Liver (tissue), 9 donors: ENCODE measurements around the gene DCLK3. TPM values are rescaled to one million over a fixed set of nuclear protein-coding genes. Genes with fewer than 3 reads are reported as not detected.

Source experiments
- DNase-seq: peaks from one replicate; pipeline ENCODE4 v3.0.0-alpha.2; 2017; ENCODE audit warnings: low spot score
- H3K27ac ChIP-seq, 2 donors: one replicate each; pipeline ENCODE4 v1.7.0; 2013; ENCODE audit warnings: inconsistent platforms in 2 of 2, low read length in 2 of 2, control low read depth in 1 of 2, low read depth in 1 of 2, mild to moderate bottlenecking in 1 of 2
- H3K27me3 ChIP-seq, 4 donors: one replicate each; pipeline versions ENCODE4 v1.6.1 to v1.7.0; 2013; ENCODE audit warnings: low read length in 3 of 4, inconsistent platforms in 1 of 4, mild to moderate bottlenecking in 1 of 4, moderate library complexity in 1 of 4; ENCODE audit not compliant: control insufficient read depth in 4 of 4, insufficient read depth in 4 of 4
- H3K36me3 ChIP-seq, 4 donors: one replicate each; pipeline versions ENCODE4 v1.6.1 to v1.7.0; 2013; ENCODE audit warnings: low read length in 3 of 4, mild to moderate bottlenecking in 3 of 4, low read depth in 1 of 4, moderate library complexity in 1 of 4; ENCODE audit not compliant: control insufficient read depth in 4 of 4, insufficient read depth in 3 of 4
- H3K4me1 ChIP-seq, 4 donors: one replicate each; pipeline versions ENCODE4 v1.6.1 to v1.7.0; 2013; ENCODE audit warnings: low read length in 3 of 4, mild to moderate bottlenecking in 3 of 4, moderate library complexity in 1 of 4; ENCODE audit not compliant: control insufficient read depth in 4 of 4, insufficient read depth in 4 of 4
- H3K4me3 ChIP-seq, 3 donors: one replicate each; pipeline versions ENCODE4 v1.6.1 to v1.7.0; 2013; ENCODE audit warnings: low read length in 3 of 3, control low read depth in 1 of 3, low read depth in 1 of 3, mild to moderate bottlenecking in 1 of 3
- H3K9ac ChIP-seq, 2 donors: one replicate each; pipeline ENCODE4 v1.7.0; 2013; ENCODE audit warnings: low read length in 2 of 2, mild to moderate bottlenecking in 2 of 2, moderate library complexity in 2 of 2, control low read depth in 1 of 2, low read depth in 1 of 2
- H3K9me3 ChIP-seq, 4 donors: one replicate each; pipeline versions ENCODE4 v1.6.1 to v1.7.0; 2013; ENCODE audit warnings: low read length in 3 of 4; ENCODE audit not compliant: control insufficient read depth in 4 of 4
- ATF3 ChIP-seq: IDR thresholded peaks from 2 replicates; pipeline ENCODE4 v1.6.1; 2016; ENCODE audit warnings: antibody characterized with exemption
- CTCF ChIP-seq: fragments of 150-350 bp; IDR thresholded peaks from 2 replicates; pipeline ENCODE4 v1.5.1; 2017; ENCODE audit warnings: improper control_type of control experiment, low read depth, low read length; ENCODE audit not compliant: missing input control
- EGR1 ChIP-seq, 2 donors: IDR thresholded peaks; 2 replicates each; pipeline ENCODE4 v1.6.1; 2016 to 2018; ENCODE audit warnings: antibody characterized with exemption in 2 of 2, low read depth in 2 of 2
- FOXA1 ChIP-seq: IDR thresholded peaks from 2 replicates; pipeline ENCODE4 v1.6.1; 2016; ENCODE audit warnings: antibody characterized with exemption
- GABPA ChIP-seq, 2 donors: IDR thresholded peaks in 1 of 2; conservative IDR thresholded peaks in 1 of 2; 2 replicates each; pipeline ENCODE4 v1.6.1; 2016; ENCODE audit warnings: antibody characterized with exemption in 2 of 2, mild to moderate bottlenecking in 1 of 2, moderate library complexity in 1 of 2
- MAX ChIP-seq: IDR thresholded peaks from 2 replicates; pipeline ENCODE4 v1.6.1; 2016; ENCODE audit warnings: antibody characterized with exemption
- NR2F2 ChIP-seq: IDR thresholded peaks from 2 replicates; pipeline ENCODE4 v1.6.1; 2016; ENCODE audit warnings: antibody characterized with exemption
- RAD21 ChIP-seq, 2 donors: IDR thresholded peaks; 2 replicates each; pipeline ENCODE4 v1.6.1; 2016; ENCODE audit warnings: antibody characterized with exemption in 2 of 2, mild to moderate bottlenecking in 2 of 2
- REST ChIP-seq: IDR thresholded peaks from 2 replicates; pipeline ENCODE4 v1.6.1; 2016; ENCODE audit warnings: antibody characterized with exemption, mild to moderate bottlenecking
- RXRA ChIP-seq, 2 donors: IDR thresholded peaks; 2 replicates each; pipeline ENCODE4 v1.6.1; 2017 to 2018; ENCODE audit warnings: antibody characterized with exemption in 2 of 2, mild to moderate bottlenecking in 1 of 2
- SP1 ChIP-seq: IDR thresholded peaks from 2 replicates; pipeline ENCODE4 v1.6.1; 2018; ENCODE audit warnings: antibody characterized with exemption, mild to moderate bottlenecking
- TAF1 ChIP-seq: conservative IDR thresholded peaks from 2 replicates; pipeline ENCODE4 v1.6.1; 2016; ENCODE audit warnings: antibody characterized with exemption, mild to moderate bottlenecking
- YY1 ChIP-seq: IDR thresholded peaks from 2 replicates; pipeline ENCODE4 v1.6.1; 2016; ENCODE audit warnings: antibody characterized with exemption, mild to moderate bottlenecking
- WGBS: extraction: QIAGEN DNeasy Blood & Tissue Kit; methylation state at CpG from one replicate; pipeline ENCODE4 v1.1.7; 2013; 5-methylcytosine and 5-hydroxymethylcytosine counted together
- polyA plus RNA-seq, 2 donors: library from polyadenylated mRNA; stranded (reverse) in 1 of 2; unstranded in 1 of 2; fragments of 200-250 nt in 1 of 2; fragments of >200 nt in 1 of 2; fragmentation: Nextera tagmentation in 1 of 2; extraction: Ambion mirVana in 1 of 2; gene quantifications; one replicate each; pipeline versions ENCODE4 v1.2.1 to v1.2.3, GENCODE V29; 2013 to 2015
- total RNA-seq, 2 donors: library from RNA; depleted of rRNA; stranded (reverse); fragments of >200 nt; gene quantifications; one replicate each; pipeline ENCODE4 v1.2.3, GENCODE V29; 2014
- donor health status: healthy.
- donor health status: healthy.
- donor health status: healthy.
- donor health status: healthy.
- donor health status: healthy.

Gene DCLK3
- total and polyA plus RNA-seq, 4 donors: 0.01 to 0.14 (median 0.07) TPM

- 95% methylated on average over 1 of the region's 1 CpG for WGBS
- Histone ChIP-seq H3K27me3 (no peaks in the 10 kb centered on the region), H3K36me3 (no peaks in the 10 kb centered on the region), H3K9me3 (peaks cover 0 to 3% (median 0%) of the 10 kb centered on the region in 4 donors), H3K9ac (no peak overlapping the region), H3K4me1 (no peaks in the 10 kb centered on the region), H3K27ac (no peak overlapping the region), H3K4me3 (no peak overlapping the region)
- DNase-seq: no peak
- no peak for TF ChIP-seq ATF3
Observed at GRCh38 chr3:36812240-36812639, 47.9 kb upstream of the DCLK3 start.

GRCh38 chr3:36811768-36812167 is 47.4 kb upstream of the DCLK3 start:
- no peak overlapping the region for H3K9ac ChIP-seq
- no peaks in the 10 kb centered on the region for H3K4me1 ChIP-seq
- H3K27me3 ChIP-seq: no peaks in the 10 kb centered on the region
- no peak overlapping the region for H3K4me3 ChIP-seq
- no peak overlapping the region for H3K27ac ChIP-seq
- WGBS: 92% methylated on average over 2 of the region's 2 CpGs
- H3K9me3 ChIP-seq: peaks cover 0 to 4% (median 1%) of the 10 kb centered on the region in 4 donors
- TF ChIP-seq MAX (no peak), NR2F2 (no peak), ATF3 (no peak), FOXA1 (no peak), EGR1 (IDR thresholded peaks at IDR 0.05; ENCODE audit: low read depth in 2 of 2) (no peak), CTCF (no peak), GABPA (IDR thresholded peaks at IDR 0.05 in 1 of 2, conservative IDR thresholded peaks at IDR 0.05 in 1 of 2) (no peak), REST (no peak), TAF1 (no peak), RAD21 (IDR thresholded peaks at IDR 0.05) (no peak), SP1 (no peak), YY1 (no peak), RXRA (IDR thresholded peaks at IDR 0.05) (no peak)
- no peaks in the 10 kb centered on the region for H3K36me3 ChIP-seq
- DNase-seq: no peak
